ENCODE results near the gene ADM5.
"Not testable (repeated sequence)": the region's sequence is repeated elsewhere in the genome, so short reads cannot be mapped to it uniquely, and the experiment has no call there.

ADM5 gene

GRCh38 chr19:49704888-49705642, 15.7 kb downstream of the ADM5 start:
- DNase-seq: no peak

DNA sequence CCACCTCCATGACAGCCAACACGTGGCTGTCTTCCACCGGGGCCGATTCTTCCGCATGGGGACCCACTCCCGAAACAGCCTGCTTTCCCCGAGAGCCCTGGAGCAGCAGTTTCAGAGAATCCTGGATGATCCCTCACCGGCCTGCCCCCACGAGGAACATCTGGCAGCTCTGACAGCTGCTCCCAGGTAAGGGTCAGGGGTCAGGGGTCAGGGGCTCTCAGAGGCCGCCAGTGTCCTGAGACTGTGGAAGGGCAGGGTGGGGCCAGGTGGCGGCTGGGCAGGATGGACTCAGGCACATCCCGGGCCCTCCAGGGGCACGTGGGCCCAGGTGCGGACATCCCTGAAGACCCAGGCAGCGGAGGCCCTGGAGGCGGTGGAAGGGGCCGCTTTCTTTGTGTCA, 16.5 kb downstream of the ADM5 start:
- no peak for DNase-seq

GRCh38 chr19:49710372-49710951, 21.1 kb downstream of the ADM5 start:
- no peak for DNase-seq

DNA sequence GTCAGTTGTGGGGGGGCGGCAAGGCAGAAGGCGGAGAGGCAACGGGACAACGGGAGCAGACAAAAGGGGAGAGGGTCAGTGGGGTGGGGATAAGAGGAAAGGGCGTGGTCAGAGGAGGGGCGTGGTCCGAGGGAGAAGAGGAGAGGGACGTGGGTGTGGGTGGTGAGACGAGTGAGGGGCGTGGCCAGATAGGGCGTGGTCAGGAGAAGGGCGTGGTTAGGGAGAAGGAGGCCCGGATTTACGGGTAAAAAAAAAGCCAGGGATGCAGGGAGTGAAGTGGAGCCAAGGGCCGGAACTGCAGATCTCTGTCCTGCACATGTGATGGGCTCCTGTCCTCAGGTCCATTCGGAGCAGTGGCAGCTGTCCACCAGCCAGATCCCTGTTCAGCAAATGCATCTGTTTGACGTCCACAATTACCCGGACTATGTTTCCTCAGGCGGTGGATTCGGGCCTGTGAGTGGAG, 23.0 kb downstream of the ADM5 start:
- no peak for DNase-seq

DNA sequence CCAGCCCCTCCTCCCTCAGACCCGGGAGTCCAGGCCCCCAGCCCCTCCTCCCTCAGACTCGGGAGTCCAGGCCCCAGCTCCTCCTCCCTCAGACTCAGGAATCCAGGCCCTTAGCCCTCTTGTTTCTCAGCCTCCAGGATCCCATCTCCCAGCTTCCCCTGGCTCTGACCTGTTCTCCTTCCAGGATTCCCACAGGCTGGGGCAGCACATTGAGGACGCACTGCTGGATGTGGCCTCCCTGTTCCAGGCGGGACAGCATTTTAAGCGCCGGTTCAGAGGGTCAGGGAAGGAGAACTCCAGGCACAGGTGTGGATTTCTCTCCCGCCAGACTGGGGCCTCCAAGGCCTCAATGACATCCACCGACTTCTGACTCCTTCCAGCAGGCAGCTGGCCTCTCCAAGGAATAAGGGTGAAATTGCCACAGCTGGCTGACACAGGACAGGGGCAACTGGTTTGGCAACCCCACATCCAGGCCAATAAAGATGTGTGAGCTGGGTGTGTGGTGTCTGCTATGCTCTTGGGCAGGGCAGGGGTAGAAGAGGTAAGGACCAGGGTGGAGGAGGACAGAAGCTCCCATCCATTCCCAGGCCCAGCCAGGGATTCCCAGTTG, 23.9 kb downstream of the ADM5 start:
- DNase-seq: no peak

DNA sequence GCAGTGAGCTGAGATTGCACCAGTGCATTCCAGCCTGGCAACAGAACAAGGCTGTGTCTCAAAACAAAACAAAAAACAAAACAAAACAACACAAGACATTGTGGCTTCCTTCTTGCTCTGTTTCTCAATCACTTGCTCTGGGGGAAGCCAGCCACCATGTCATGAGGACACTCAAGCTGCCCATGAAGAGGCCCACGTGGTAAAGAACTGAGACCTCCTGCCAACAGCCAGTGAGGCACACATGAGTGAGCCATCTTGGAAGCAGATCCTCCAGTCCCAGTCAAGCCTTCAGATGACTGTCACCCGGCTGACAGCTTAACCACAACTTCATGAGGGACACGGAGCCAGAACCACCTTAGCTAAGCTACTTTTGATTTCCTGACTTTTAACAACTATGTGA, 26.8 kb downstream of the ADM5 start:
- DNase-seq: no peak

GRCh38 chr19:49718511-49718910, 29.1 kb downstream of the ADM5 start:
- DNase-seq: no peak

GRCh38 chr19:49718991-49719390, 29.6 kb downstream of the ADM5 start:
- no peak for DNase-seq

DNA sequence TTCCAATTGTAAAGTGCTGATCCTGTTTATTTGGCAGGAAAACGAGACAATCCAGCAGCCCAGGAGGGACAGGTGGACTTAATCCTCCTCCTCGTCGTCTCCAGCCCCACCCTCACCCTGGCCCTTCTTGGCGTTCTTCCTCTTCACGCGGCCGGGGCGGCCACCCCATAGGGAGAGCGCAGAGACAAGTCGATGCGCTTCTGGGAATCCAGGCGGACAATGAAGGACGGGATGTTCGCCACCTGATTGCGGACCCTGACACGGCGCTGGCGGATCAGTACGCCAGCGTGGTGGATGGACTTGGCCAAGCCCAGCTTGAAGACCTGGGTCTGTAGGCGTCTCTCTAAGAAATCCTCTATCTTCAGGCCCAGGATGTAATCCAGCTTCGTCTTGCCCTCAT, 30.0 kb downstream of the ADM5 start:
- DNase-seq: not testable (repeated sequence)

DNA sequence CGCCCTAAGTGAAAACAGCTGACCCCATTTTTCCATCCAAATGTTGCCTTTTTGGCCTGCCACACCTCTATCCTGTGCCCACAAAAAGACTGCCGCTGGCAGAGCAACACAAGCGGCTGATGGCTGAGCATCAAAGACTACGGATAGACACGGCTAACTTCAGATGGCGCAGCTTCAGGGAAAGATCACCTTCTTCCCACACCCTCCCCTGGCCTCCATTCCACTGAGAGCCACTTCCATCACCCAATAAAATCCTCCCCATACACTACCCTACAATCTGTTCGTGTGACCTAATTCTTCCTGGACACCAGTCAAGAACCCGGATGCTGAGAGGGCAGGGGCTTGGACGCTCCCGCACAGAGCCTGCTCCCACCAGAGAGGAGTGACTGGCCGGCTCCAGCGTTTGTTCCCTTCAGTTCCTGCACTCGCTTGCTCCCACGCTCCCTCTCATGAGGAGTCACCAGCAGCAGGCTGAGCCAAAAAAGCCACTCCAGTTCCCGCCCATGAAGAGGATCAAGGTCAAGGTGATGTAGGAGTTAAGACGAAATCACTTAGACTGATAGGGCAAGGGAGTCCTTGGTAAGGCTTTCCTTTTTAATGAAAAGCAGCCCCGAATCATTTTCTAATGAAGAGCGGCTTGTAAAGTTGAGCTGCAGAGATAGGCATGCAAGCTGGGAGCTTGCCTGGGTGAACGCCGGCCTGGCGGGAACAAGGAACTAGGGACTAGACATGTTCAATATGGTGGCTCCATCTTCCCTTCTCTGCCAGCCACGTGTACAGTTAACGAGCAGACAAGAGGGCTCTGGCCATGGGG, 38.0 kb downstream of the ADM5 start:
- DNase-seq: no peak

DNA sequence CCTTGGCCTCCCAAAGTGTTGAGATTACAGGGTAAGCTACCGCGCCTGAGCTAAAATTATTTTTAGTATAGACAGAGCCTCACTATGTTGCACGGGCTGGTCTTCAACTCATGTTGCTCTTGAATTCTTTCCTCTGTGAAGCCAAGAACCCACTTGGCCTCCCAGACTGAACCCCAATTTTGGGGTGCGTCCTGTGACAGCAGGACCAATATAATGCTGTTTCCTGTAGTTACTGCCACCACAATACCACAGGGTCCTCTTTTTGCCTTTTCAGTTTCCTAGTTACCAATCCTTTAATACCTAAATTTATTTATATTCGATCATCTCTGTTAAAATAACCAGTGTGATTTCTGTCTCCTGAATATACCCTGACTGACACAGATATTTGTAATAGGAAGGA, 40.8 kb downstream of the ADM5 start:
- no peak for DNase-seq

- no peak for DNase-seq
Observed at GRCh38 chr19:49738268-49738667, 48.9 kb downstream of the ADM5 start.

DNA sequence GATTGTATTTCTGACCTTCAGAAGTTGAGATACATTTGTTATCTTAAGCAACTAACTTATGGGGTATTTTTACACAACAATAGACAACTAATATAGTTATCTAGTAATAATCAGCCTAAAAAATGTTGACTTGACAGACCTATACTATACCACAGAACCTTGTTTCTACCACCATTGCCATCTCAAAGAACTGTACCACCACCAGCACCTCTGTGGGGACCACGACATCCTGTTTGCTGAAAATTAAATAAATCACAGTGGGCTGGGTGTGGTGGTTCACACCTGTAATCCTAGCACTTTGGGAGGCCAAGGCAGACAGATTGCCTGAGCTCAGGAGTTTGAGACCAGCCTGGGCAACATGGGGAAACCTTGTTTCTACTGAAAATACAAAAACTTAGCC, 49.7 kb downstream of the ADM5 start:
- DNase-seq: no peak

- DNase-seq: no peak
Observed at GRCh38 chr19:49739933-49740332, 50.5 kb downstream of the ADM5 start.

Measured in NCI-H1436 treated with DMSO at 0.1 percent for 48 hours (cell line).